ENCODE measurements around the gene MTMR2. TPM values are rescaled to one million over a fixed set of nuclear protein-coding genes. Genes with fewer than 3 reads are reported as not detected.

Gene MTMR2
- total RNA-seq, 1 experiment from 2014 or later = 59.0 TPM

DNA sequence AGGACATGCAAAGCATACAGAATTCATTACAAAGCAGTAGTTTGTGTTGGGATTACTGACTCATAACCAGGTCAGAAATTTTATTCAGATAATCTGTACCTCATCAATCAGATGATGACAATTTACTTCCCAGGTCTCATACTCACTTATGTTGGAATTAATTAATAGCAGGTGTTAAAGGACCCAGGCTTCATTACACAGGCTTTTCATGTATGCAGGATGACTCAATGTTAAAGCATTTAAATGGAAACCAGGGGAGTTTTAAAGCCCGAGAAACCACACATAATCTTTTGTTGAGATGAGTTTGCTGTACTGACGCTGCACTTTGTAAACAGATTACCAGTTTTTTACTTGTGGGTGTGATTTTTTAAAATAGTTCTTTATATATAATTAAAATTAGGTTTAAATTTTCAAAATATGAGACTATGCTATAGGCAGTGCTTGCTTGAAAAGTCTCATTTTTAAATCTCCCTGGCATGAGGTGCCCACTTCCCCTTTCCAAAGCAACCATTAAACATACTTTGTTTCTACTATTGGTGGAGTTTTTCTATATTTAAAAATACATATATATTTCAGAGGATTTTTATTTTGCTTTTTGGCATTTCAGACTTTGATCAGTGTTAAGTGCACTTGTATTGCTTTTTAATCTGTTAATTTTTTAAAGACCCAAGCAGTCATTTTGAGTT lies 92.6 kb downstream of the MTMR2 start:
- Histone ChIP-seq H3T11ph (ENCODE audit: low read length) (no peak overlapping the region), H2AK5ac (ENCODE audit: insufficient read length, low read length) (no peak overlapping the region), H3K4me1 (ENCODE audit: insufficient read depth, low read length) (no peaks in the 10 kb centered on the region), H4K5ac (ENCODE audit: insufficient read length, low read depth, low read length) (no peak overlapping the region), H2BK12ac (ENCODE audit: insufficient read length, low read depth, low read length) (no peak overlapping the region), H2AFZ (ENCODE audit: low read length) (no peak overlapping the region), H2BK5ac (ENCODE audit: insufficient read length, low read length) (no peak overlapping the region), H3K27ac (ENCODE audit: insufficient read length, low read depth, low read length) (no peak overlapping the region), H3K56ac (ENCODE audit: insufficient read length, low read depth, low read length) (no peak overlapping the region), H3K4ac (ENCODE audit: low read depth, low read length) (no peak overlapping the region), H3K4me2 (ENCODE audit: insufficient read depth, insufficient read length, low read length) (no peak overlapping the region), H4K20me1 (ENCODE audit: control insufficient read depth, insufficient read depth, insufficient read length) (no peaks in the 10 kb centered on the region), H3K9me3 (ENCODE audit: control insufficient read depth, low read depth, low read length) (no peaks in the 10 kb centered on the region), H4K91ac (ENCODE audit: insufficient read length, low read depth, low read length) (no peak overlapping the region), H3K9ac (ENCODE audit: extremely low read depth, insufficient read length, low read length) (no peak overlapping the region), H3K14ac (ENCODE audit: insufficient read depth, low read length) (no peak overlapping the region), H2BK120ac (ENCODE audit: low read depth, low read length, poor library complexity, severe bottlenecking) (no peak overlapping the region), H3K79me2 (ENCODE audit: insufficient read depth, low read length) (no peaks in the 10 kb centered on the region), H3K27me3 (ENCODE audit: insufficient read depth, low read length) (no peaks in the 10 kb centered on the region), H3K23ac (ENCODE audit: insufficient read length, low read depth, low read length) (no peak overlapping the region), H2BK15ac (ENCODE audit: low read depth, low read length) (no peak overlapping the region), H3K18ac (ENCODE audit: insufficient read length, low read depth, low read length) (no peak overlapping the region), H4K8ac (replicated peaks; ENCODE audit: insufficient read length, low read depth, low read length) (no peak overlapping the region), H3K23me2 (ENCODE audit: insufficient read length, low read depth, low read length, poor library complexity, severe bottlenecking) (no peaks in the 10 kb centered on the region), H3K79me1 (ENCODE audit: insufficient read depth, low read depth, low read length, poor library complexity, severe bottlenecking) (no peaks in the 10 kb centered on the region), H2BK20ac (ENCODE audit: low read depth, low read length, poor library complexity, severe bottlenecking) (no peak overlapping the region)
- no peak overlapping the region for H3K27ac Mint-ChIP-seq
- TF ChIP-seq, protein P1, sequence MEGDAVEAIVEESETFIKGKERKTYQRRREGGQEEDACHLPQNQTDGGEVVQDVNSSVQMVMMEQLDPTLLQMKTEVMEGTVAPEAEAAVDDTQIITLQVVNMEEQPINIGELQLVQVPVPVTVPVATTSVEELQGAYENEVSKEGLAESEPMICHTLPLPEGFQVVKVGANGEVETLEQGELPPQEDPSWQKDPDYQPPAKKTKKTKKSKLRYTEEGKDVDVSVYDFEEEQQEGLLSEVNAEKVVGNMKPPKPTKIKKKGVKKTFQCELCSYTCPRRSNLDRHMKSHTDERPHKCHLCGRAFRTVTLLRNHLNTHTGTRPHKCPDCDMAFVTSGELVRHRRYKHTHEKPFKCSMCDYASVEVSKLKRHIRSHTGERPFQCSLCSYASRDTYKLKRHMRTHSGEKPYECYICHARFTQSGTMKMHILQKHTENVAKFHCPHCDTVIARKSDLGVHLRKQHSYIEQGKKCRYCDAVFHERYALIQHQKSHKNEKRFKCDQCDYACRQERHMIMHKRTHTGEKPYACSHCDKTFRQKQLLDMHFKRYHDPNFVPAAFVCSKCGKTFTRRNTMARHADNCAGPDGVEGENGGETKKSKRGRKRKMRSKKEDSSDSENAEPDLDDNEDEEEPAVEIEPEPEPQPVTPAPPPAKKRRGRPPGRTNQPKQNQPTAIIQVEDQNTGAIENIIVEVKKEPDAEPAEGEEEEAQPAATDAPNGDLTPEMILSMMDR (conservative IDR thresholded peaks at IDR 0.05) = no peak
- peaks cover 16 to 56% (median 51%) of the 10 kb centered on the region in 3 experiments; a peak in 6 of 7 replicates for H3K36me3 Mint-ChIP-seq (ENCODE audit: insufficient read depth in 1 of 3, low read depth in 3 of 3)
- no peaks in the 10 kb centered on the region for H3K9me3 Mint-ChIP-seq
- no CpG with 5 or more reads among the region's 2 CpGs for WGBS (ENCODE audit: extremely low coverage, insufficient read length, low lambda C conversion rate)
- DNase-seq = no peak
- H3K4me1 Mint-ChIP-seq = peaks cover 3% of the 10 kb centered on the region in 2 experiments; a peak in 2 of 4 replicates
- no peak overlapping the region for H3K4me3 Mint-ChIP-seq
- H3K27me3 Mint-ChIP-seq (ENCODE audit: low read depth) = no peaks in the 10 kb centered on the region

Data from H9 (cell line).